Trophoblast cell (in vitro differentiated cells and primary cell): Measurements from ENCODE around the gene ARHGAP9.
"Not testable (repeated sequence)": the region's sequence is repeated elsewhere in the genome, so short reads cannot be mapped to it uniquely, and the experiment has no call there.

ENCODE experiments used
- DNase-seq, 2 donors: peaks; one replicate each; pipeline ENCODE4 v3.0.0-alpha.2; 2016
- H2AFZ ChIP-seq: 2 replicates; pipeline ENCODE4 v1.6.1; 2013; ENCODE audit warnings: low read length, moderate library complexity, mild to moderate bottlenecking; ENCODE audit not compliant: insufficient read depth, poor library complexity
- H2AK5ac ChIP-seq: 2 replicates; pipeline ENCODE4 v1.6.1; 2013; ENCODE audit warnings: mild to moderate bottlenecking, low read length
- H2BK120ac ChIP-seq: 2 replicates; pipeline ENCODE4 v1.6.1; 2013; ENCODE audit warnings: low read length, mild to moderate bottlenecking, moderate library complexity; ENCODE audit not compliant: insufficient read depth, poor library complexity
- H2BK12ac ChIP-seq: 2 replicates; pipeline ENCODE4 v1.6.1; 2013; ENCODE audit warnings: mild to moderate bottlenecking, low read length, moderate library complexity
- H2BK5ac ChIP-seq: 2 replicates; pipeline ENCODE4 v1.6.1; 2013; ENCODE audit warnings: low read length, low read depth, moderate library complexity, mild to moderate bottlenecking; ENCODE audit not compliant: poor library complexity
- H3K14ac ChIP-seq: 2 replicates; pipeline ENCODE4 v1.6.1; 2013; ENCODE audit warnings: mild to moderate bottlenecking, low read length
- H3K18ac ChIP-seq: 2 replicates; pipeline ENCODE4 v1.6.1; 2013; ENCODE audit warnings: mild to moderate bottlenecking, low read length
- H3K23ac ChIP-seq: 2 replicates; pipeline ENCODE4 v1.6.1; 2013; ENCODE audit warnings: low read length
- H3K27ac ChIP-seq: 2 replicates; pipeline ENCODE4 v1.5.1; 2013; ENCODE audit warnings: low read depth, mild to moderate bottlenecking, inconsistent platforms, low read length, moderate library complexity
- H3K27me3 ChIP-seq: 2 replicates; pipeline ENCODE4 v1.6.1; 2013; ENCODE audit warnings: inconsistent platforms, mild to moderate bottlenecking, low read length, moderate library complexity; ENCODE audit not compliant: insufficient read depth
- H3K36me3 ChIP-seq, 2 experiments: 1 replicate in 1 of 2; 2 replicates in 1 of 2; pipeline ENCODE4 v1.6.1; 2013; ENCODE audit warnings: low read length in 2 of 2, mild to moderate bottlenecking in 2 of 2, moderate library complexity in 1 of 2; ENCODE audit not compliant: insufficient read depth in 2 of 2, control insufficient read depth in 1 of 2
- H3K4ac ChIP-seq: 2 replicates; pipeline ENCODE4 v1.6.1; 2013; ENCODE audit warnings: low read depth, mild to moderate bottlenecking, low read length, moderate library complexity
- H3K4me1 ChIP-seq, 2 experiments: 1 replicate in 1 of 2; 2 replicates in 1 of 2; pipeline ENCODE4 v1.6.1; 2013; ENCODE audit warnings: low read length in 2 of 2, mild to moderate bottlenecking in 2 of 2, moderate library complexity in 1 of 2; ENCODE audit not compliant: insufficient read depth in 2 of 2, control insufficient read depth in 1 of 2
- H3K4me2 ChIP-seq: 2 replicates; pipeline ENCODE4 v1.6.1; 2013; ENCODE audit warnings: inconsistent platforms, mild to moderate bottlenecking, low read length, moderate library complexity
- H3K4me3 ChIP-seq: 2 replicates; pipeline ENCODE4 v1.5.1; 2013; ENCODE audit warnings: mild to moderate bottlenecking, low read depth, low read length, inconsistent platforms
- H3K79me1 ChIP-seq: one replicate; pipeline ENCODE4 v1.6.1; 2013; ENCODE audit warnings: low read length
- H3K79me2 ChIP-seq: 2 replicates; pipeline ENCODE4 v1.6.1; 2013; ENCODE audit warnings: low read length, mild to moderate bottlenecking; ENCODE audit not compliant: control insufficient read depth, insufficient read depth, poor library complexity
- H3K9ac ChIP-seq: 2 replicates; pipeline ENCODE4 v1.6.1; 2013; ENCODE audit warnings: mild to moderate bottlenecking, low read length
- H3K9me3 ChIP-seq: 2 replicates; pipeline ENCODE4 v1.6.1; 2013; ENCODE audit warnings: low read depth, mild to moderate bottlenecking, control low read depth, inconsistent platforms, low read length; ENCODE audit not compliant: insufficient read depth
- H4K12ac ChIP-seq: 2 replicates; pipeline ENCODE4 v1.6.1; 2013; ENCODE audit warnings: low read depth, mild to moderate bottlenecking, low read length, moderate library complexity
- H4K8ac ChIP-seq: 2 replicates; pipeline ENCODE4 v1.6.1; 2013; ENCODE audit warnings: low read depth, mild to moderate bottlenecking, low read length, moderate library complexity
- H4K91ac ChIP-seq: one replicate; pipeline ENCODE4 v1.6.1; 2013; ENCODE audit warnings: low read depth, mild to moderate bottlenecking, low read length, moderate library complexity
- WGBS: extraction: QIAGEN DNeasy Blood & Tissue Kit; methylation state at CpG from one replicate; pipeline ENCODE4 v1.1.7; 2013; ENCODE audit warnings: missing lambda C conversion rate; ENCODE audit not compliant: insufficient read length, insufficient coverage; ENCODE audit errors: extremely low coverage; 5-methylcytosine and 5-hydroxymethylcytosine counted together

Gene ARHGAP9

DNA sequence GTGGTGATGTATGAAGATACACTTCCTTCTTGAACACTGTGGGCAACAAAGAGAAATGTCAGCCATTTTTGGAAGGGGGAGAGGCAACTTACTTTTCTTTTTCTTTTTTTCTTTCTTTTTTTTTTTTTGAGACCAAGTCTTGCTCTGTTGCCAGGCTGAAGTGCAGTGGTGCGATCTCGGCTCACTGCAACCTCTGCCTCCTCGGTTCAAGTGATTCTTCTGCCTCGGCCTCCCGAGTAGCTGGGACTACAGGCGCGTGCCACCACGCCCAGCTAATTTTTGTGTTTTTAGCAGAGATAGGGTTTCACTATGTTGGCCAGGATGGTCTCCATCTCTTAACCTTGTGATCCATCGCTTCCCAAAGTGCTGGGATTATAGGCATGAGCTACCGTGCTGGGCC is 38.1 kb upstream of the ARHGAP9 start:
- not testable (repeated sequence) for H4K12ac ChIP-seq, H3K4ac ChIP-seq, H4K91ac ChIP-seq, H2BK120ac ChIP-seq, H3K4me2 ChIP-seq, H3K27me3 ChIP-seq, H3K4me3 ChIP-seq, H3K9me3 ChIP-seq, DNase-seq, H2AFZ ChIP-seq, H3K14ac ChIP-seq, H2BK5ac ChIP-seq, H3K27ac ChIP-seq, H2BK12ac ChIP-seq, H3K18ac ChIP-seq, H4K8ac ChIP-seq, H3K9ac ChIP-seq, H2AK5ac ChIP-seq, H3K23ac ChIP-seq
- Histone ChIP-seq H3K4me1 (peaks cover 12 to 20% of the 10 kb centered on the region in 2 experiments), H3K79me1 (peaks cover 27% of the 10 kb centered on the region), H3K79me2 (peaks cover 12% of the 10 kb centered on the region), H3K36me3 (peaks cover 30 to 42% of the 10 kb centered on the region in 2 experiments)
- no CpG with 5 or more reads among the region's 10 CpGs for WGBS

DNA sequence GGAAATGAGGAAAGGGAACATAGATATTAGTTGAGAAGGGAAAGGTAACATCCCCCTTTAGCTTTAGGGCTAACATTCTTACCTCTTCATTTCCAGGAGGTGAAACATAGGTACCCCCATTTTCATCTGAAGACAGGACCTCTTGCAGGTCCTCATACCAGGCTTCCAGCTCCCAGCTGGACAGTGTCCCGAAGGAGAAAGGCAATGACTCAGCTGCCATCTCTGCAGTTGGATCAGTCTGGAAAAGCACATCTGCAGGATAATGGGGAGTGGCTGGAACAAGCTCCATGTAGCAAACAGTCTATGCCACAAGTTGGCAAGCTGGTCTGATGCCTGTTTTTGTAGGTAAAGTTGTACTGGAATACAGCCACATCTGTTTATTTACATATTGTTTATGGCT is 37.5 kb upstream of the ARHGAP9 start:
- H3K14ac ChIP-seq: no peak overlapping the region
- DNase-seq: no peak
- peaks cover 12 to 18% of the 10 kb centered on the region in 2 experiments for H3K4me1 ChIP-seq
- no peak overlapping the region for H3K9ac ChIP-seq
- no peak overlapping the region for H3K23ac ChIP-seq
- no CpG with 5 or more reads among the region's 1 CpG for whole genome bisulfite sequencing
- H4K12ac ChIP-seq: no peak overlapping the region
- no peak overlapping the region for H3K4me2 ChIP-seq
- peaks cover 10% of the 10 kb centered on the region for H3K79me2 ChIP-seq
- peaks cover 32 to 46% of the 10 kb centered on the region in 2 experiments for H3K36me3 ChIP-seq
- no peak overlapping the region for H2AFZ ChIP-seq
- H3K4me3 ChIP-seq: no peak overlapping the region
- H3K27ac ChIP-seq: no peak overlapping the region
- no peak overlapping the region for H2BK120ac ChIP-seq
- H4K91ac ChIP-seq: no peak overlapping the region
- no peak overlapping the region for H3K4ac ChIP-seq
- no peak overlapping the region for H2AK5ac ChIP-seq
- H3K79me1 ChIP-seq: peaks cover 22% of the 10 kb centered on the region
- H4K8ac ChIP-seq: no peak overlapping the region
- no peaks in the 10 kb centered on the region for H3K27me3 ChIP-seq
- no peak overlapping the region for H2BK12ac ChIP-seq
- H2BK5ac ChIP-seq: no peak overlapping the region
- H3K9me3 ChIP-seq: peaks cover 2% of the 10 kb centered on the region
- H3K18ac ChIP-seq: no peak overlapping the region

DNA sequence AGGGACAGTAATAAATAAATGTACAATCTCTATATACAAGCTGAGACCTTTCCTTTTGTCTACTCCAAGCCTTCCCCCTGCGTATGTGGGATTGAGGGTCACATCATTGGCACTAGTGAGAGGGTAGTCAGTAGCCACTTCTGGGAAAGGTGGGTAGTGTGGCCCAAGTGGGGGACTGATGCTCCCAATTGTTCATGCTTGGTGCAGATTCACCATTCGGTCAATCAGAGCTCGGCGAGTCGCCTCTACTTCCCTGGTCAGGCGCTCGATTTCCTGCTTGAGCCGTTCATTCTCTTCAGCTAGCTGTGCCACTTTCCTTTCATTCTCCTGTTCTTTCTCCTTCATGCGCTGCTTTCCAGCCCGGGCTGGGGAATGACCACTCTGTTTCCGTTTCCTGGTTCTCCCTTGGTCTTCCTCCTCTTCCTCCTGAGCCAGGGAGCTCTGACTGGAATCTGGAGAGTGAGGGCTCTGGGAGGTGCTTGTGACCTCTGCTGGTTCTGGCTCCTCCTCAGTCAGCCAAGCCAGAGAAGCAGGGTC is 37.0 kb upstream of the ARHGAP9 start:
- Histone ChIP-seq H4K91ac (no peak overlapping the region), H3K9me3 (peaks cover 2% of the 10 kb centered on the region), H3K27me3 (no peaks in the 10 kb centered on the region), H4K8ac (no peak overlapping the region), H4K12ac (no peak overlapping the region), H3K4me1 (peaks cover 8 to 14% of the 10 kb centered on the region in 2 experiments), H3K23ac (no peak overlapping the region), H3K4ac (no peak overlapping the region), H3K27ac (no peak overlapping the region), H2BK120ac (no peak overlapping the region), H3K79me2 (peaks cover 10% of the 10 kb centered on the region), H2AK5ac (no peak overlapping the region), H3K36me3 (peaks cover 35 to 51% of the 10 kb centered on the region in 2 experiments), H3K18ac (no peak overlapping the region), H3K79me1 (peaks cover 18% of the 10 kb centered on the region), H2BK5ac (no peak overlapping the region), H3K4me2 (no peak overlapping the region), H2AFZ (no peak overlapping the region), H2BK12ac (no peak overlapping the region), H3K14ac (no peak overlapping the region), H3K9ac (no peak overlapping the region), H3K4me3 (no peak overlapping the region)
- WGBS: no CpG with 5 or more reads among the region's 11 CpGs
- DNase-seq: no peak

DNA sequence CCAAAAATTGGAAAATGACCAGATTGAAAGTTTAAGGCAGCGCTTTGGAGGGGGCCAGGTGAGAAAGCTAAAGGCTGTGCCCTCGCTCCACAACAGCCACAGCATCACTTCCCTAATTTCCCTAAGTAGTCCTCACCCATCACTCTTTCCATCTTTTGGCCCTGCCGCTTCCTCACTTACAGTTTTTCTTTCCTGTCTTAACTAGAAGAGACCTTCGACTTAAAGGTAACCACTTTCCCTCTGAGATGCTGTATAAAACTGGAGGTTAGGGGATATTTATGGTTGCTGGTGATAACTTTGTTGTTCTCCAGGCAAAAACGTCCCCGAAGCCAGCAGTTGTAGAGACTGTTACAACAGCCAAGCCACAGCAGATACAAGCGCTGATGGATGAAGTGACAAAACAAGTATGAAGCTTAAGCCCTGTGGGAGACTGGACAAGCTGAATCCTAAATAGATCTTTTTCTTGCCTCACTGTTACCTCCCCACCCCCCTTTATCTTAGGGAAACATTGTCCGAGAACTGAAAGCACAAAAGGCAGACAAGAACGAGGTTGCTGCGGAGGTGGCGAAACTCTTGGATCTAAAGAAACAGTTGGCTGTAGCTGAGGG is 36.4 kb upstream of the ARHGAP9 start:
- Histone ChIP-seq H3K36me3 (peaks cover 40 to 58% of the 10 kb centered on the region in 2 experiments), H4K8ac (no peak overlapping the region), H3K79me2 (peaks cover 10% of the 10 kb centered on the region), H3K4ac (no peak overlapping the region), H3K4me1 (peaks cover 2 to 9% of the 10 kb centered on the region in 2 experiments), H2AK5ac (no peak overlapping the region), H3K4me2 (no peak overlapping the region), H3K4me3 (no peak overlapping the region), H2AFZ (no peak overlapping the region), H3K14ac (no peak overlapping the region), H3K27ac (no peak overlapping the region), H3K23ac (no peak overlapping the region), H3K18ac (no peak overlapping the region), H2BK12ac (no peak overlapping the region), H3K9ac (no peak overlapping the region), H2BK120ac (no peak overlapping the region), H3K79me1 (peaks cover 12% of the 10 kb centered on the region), H3K9me3 (peaks cover 2% of the 10 kb centered on the region), H3K27me3 (no peaks in the 10 kb centered on the region), H2BK5ac (no peak overlapping the region), H4K91ac (no peak overlapping the region), H4K12ac (no peak overlapping the region)
- DNase-seq: no peak
- no CpG with 5 or more reads among the region's 11 CpGs for WGBS
